ENCODE data around the gene RANBP3. TPM values are rescaled to one million over a fixed set of nuclear protein-coding genes. Genes with fewer than 3 reads are reported as not detected.
"Not testable (repeated sequence)": the region's sequence is repeated elsewhere in the genome, so short reads cannot be mapped to it uniquely, and the experiment has no call there.

RANBP3 gene
- total RNA-seq, 2 experiments from 2014 or later, result 74.3 to 90.2 TPM

DNA sequence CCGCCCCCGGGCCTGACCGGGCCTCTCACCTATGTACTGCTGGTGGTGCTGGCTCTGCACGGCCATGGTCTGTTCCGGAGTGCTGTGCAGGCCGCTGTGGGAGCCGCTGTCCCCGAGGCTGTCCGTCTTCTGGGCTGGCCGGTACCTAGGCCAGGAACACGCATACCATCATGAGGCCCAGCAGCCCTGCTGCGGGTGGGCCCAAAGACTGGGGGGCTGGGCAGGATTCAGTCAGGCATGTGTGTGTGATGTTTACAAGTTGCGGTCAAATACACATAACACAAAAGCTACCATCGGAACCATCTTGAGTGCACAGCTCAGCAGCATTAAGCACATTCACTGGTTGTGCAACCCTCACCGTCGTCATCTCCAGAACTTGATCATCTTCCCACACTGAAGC lies 32.2 kb upstream of the RANBP3 start:
- Histone ChIP-seq H3K36me3 (ENCODE audit: insufficient read depth, low read length) (no peaks in the 10 kb centered on the region), H3K4me1 (ENCODE audit: insufficient read depth, low read length, poor library complexity, severe bottlenecking) (no peaks in the 10 kb centered on the region), H3K4me2 (ENCODE audit: low read length) (no peak overlapping the region), H4K20me1 (ENCODE audit: insufficient read depth, low read length) (no peaks in the 10 kb centered on the region), H2AFZ (ENCODE audit: low read length) (no peak overlapping the region), H3K9me3 (ENCODE audit: low read length) (no peaks in the 10 kb centered on the region), H3K4me3 (ENCODE audit: low read depth, low read length, poor library complexity, severe bottlenecking) (no peak overlapping the region), H3K27ac (ENCODE audit: low read depth, low read length, poor library complexity, severe bottlenecking) (no peak overlapping the region), H3K9me2 (ENCODE audit: insufficient read depth, low read length) (no peaks in the 10 kb centered on the region), H3K79me2 (ENCODE audit: insufficient read depth, low read depth, low read length) (no peaks in the 10 kb centered on the region)
- intact Hi-C loops (cut with micrococcal nuclease; ENCODE audit: unreplicated experiment), result no loop called here
- CTCF ChIA-PET (ENCODE audit: unreplicated experiment), result no interaction called here
- DNase-seq (ENCODE audit: low spot score), result no peak
- no TSS peak for BruUV-seq (replicated peaks)
- POLR2A ChIA-PET, result interaction anchor here (0.6 kb wide), 1 partner anchor 107 kb away, joined by 6 read pairs; no protein-coding TSS in a partner anchor
- TF ChIP-seq EZH2phosphoT487 (IDR thresholded peaks at IDR 0.05; ENCODE audit: borderline replicate concordance, low read depth, low read length), result no peak
- TF ChIP-seq, protein P1, sequence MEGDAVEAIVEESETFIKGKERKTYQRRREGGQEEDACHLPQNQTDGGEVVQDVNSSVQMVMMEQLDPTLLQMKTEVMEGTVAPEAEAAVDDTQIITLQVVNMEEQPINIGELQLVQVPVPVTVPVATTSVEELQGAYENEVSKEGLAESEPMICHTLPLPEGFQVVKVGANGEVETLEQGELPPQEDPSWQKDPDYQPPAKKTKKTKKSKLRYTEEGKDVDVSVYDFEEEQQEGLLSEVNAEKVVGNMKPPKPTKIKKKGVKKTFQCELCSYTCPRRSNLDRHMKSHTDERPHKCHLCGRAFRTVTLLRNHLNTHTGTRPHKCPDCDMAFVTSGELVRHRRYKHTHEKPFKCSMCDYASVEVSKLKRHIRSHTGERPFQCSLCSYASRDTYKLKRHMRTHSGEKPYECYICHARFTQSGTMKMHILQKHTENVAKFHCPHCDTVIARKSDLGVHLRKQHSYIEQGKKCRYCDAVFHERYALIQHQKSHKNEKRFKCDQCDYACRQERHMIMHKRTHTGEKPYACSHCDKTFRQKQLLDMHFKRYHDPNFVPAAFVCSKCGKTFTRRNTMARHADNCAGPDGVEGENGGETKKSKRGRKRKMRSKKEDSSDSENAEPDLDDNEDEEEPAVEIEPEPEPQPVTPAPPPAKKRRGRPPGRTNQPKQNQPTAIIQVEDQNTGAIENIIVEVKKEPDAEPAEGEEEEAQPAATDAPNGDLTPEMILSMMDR (conservative IDR thresholded peaks at IDR 0.05; ENCODE audit: low read length), result no peak

- no peaks in the 10 kb centered on the region for H3K9me2 ChIP-seq (ENCODE audit: insufficient read depth, low read length)
- TF ChIP-seq, protein P1 (conservative IDR thresholded peaks at IDR 0.05; ENCODE audit: low read length), result no peak
- TF ChIP-seq EZH2phosphoT487 (IDR thresholded peaks at IDR 0.05; ENCODE audit: borderline replicate concordance, low read depth, low read length), result no peak
- no peaks in the 10 kb centered on the region for H3K79me2 ChIP-seq (ENCODE audit: insufficient read depth, low read depth, low read length)
- H3K36me3 ChIP-seq (ENCODE audit: insufficient read depth, low read length), result no peaks in the 10 kb centered on the region
- H4K20me1 ChIP-seq (ENCODE audit: insufficient read depth, low read length), result no peaks in the 10 kb centered on the region
- H2AFZ ChIP-seq (ENCODE audit: low read length), result no peak overlapping the region
- H3K4me2 ChIP-seq (ENCODE audit: low read length), result no peak overlapping the region
- intact Hi-C loops (cut with micrococcal nuclease; ENCODE audit: unreplicated experiment), result no loop called here
- H3K4me1 ChIP-seq (ENCODE audit: insufficient read depth, low read length, poor library complexity, severe bottlenecking), result no peaks in the 10 kb centered on the region
- POLR2A ChIA-PET, result no interaction called here
- BruUV-seq (replicated peaks), result no TSS peak
- H3K4me3 ChIP-seq (ENCODE audit: low read depth, low read length, poor library complexity, severe bottlenecking), result no peak overlapping the region
- CTCF ChIA-PET (ENCODE audit: unreplicated experiment), result no interaction called here
- H3K9me3 ChIP-seq (ENCODE audit: low read length), result no peaks in the 10 kb centered on the region
- no peak for DNase-seq (ENCODE audit: low spot score)
- no peak overlapping the region for H3K27ac ChIP-seq (ENCODE audit: low read depth, low read length, poor library complexity, severe bottlenecking)
These were observed 29.9 kb upstream of the RANBP3 start for GRCh38 chr19:6007866-6008265.

DNA sequence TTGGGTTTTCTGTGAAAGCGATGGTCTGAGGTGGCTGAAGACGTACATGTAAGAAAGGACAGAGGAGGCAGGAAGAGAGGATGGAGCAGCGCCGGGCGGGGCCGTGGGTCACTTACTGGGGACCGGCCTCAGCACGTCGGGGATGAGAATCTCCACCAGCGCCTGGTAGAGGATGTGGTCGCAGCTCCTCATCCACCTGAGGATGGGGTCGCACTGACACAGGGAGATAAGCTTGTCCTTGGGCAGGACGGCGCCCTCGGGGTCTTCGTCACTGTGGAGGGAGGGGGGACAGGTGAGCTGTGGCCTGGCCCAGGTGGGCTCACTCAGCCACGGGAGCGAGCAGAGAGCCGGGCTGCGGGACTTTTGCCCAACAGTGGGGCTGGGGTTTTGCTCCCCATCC lies 29.0 kb upstream of the RANBP3 start:
- no peaks in the 10 kb centered on the region for H3K79me2 ChIP-seq (ENCODE audit: insufficient read depth, low read depth, low read length)
- H4K20me1 ChIP-seq (ENCODE audit: insufficient read depth, low read length), result no peaks in the 10 kb centered on the region
- no TSS peak for BruUV-seq (replicated peaks)
- H3K4me3 ChIP-seq (ENCODE audit: low read depth, low read length, poor library complexity, severe bottlenecking), result no peak overlapping the region
- no peaks in the 10 kb centered on the region for H3K36me3 ChIP-seq (ENCODE audit: insufficient read depth, low read length)
- no peaks in the 10 kb centered on the region for H3K4me1 ChIP-seq (ENCODE audit: insufficient read depth, low read length, poor library complexity, severe bottlenecking)
- POLR2A ChIA-PET, result no interaction called here
- DNase-seq (ENCODE audit: low spot score), result no peak
- no peaks in the 10 kb centered on the region for H3K9me2 ChIP-seq (ENCODE audit: insufficient read depth, low read length)
- TF ChIP-seq, protein P1 (conservative IDR thresholded peaks at IDR 0.05; ENCODE audit: low read length), result no peak
- no peak for TF ChIP-seq EZH2phosphoT487 (IDR thresholded peaks at IDR 0.05; ENCODE audit: borderline replicate concordance, low read depth, low read length)
- intact Hi-C loops (cut with micrococcal nuclease; ENCODE audit: unreplicated experiment), result no loop called here
- no peaks in the 10 kb centered on the region for H3K9me3 ChIP-seq (ENCODE audit: low read length)
- H3K27ac ChIP-seq (ENCODE audit: low read depth, low read length, poor library complexity, severe bottlenecking), result no peak overlapping the region
- no peak overlapping the region for H2AFZ ChIP-seq (ENCODE audit: low read length)
- CTCF ChIA-PET (ENCODE audit: unreplicated experiment), result no interaction called here
- H3K4me2 ChIP-seq (ENCODE audit: low read length), result no peak overlapping the region

- H3K79me2 ChIP-seq (ENCODE audit: insufficient read depth, low read depth, low read length); H3K27ac ChIP-seq (ENCODE audit: low read depth, low read length, poor library complexity, severe bottlenecking); CTCF ChIA-PET (ENCODE audit: unreplicated experiment); H3K9me2 ChIP-seq (ENCODE audit: insufficient read depth, low read length); H3K9me3 ChIP-seq (ENCODE audit: low read length); intact Hi-C loops (cut with micrococcal nuclease; ENCODE audit: unreplicated experiment); BruUV-seq (replicated peaks); H3K4me3 ChIP-seq (ENCODE audit: low read depth, low read length, poor library complexity, severe bottlenecking); H3K4me2 ChIP-seq (ENCODE audit: low read length); H3K36me3 ChIP-seq (ENCODE audit: insufficient read depth, low read length); DNase-seq (ENCODE audit: low spot score); H3K4me1 ChIP-seq (ENCODE audit: insufficient read depth, low read length, poor library complexity, severe bottlenecking); H2AFZ ChIP-seq (ENCODE audit: low read length); H4K20me1 ChIP-seq (ENCODE audit: insufficient read depth, low read length): not testable (repeated sequence)
- POLR2A ChIA-PET, result interaction anchor here (0.6 kb wide), 2 partner anchors 22 to 322 kb away, joined by 3 read pairs; no protein-coding TSS in a partner anchor
These were observed 28.1 kb upstream of the RANBP3 start for GRCh38 chr19:6006070-6006446.
